NCI-H2029 (cell line): ENCODE measurements around the gene ANXA4.

Experiments used
- DNase-seq: peaks from one replicate; lab custom pipeline; 2025; lab: John Stamatoyannopoulos, UW

The ANXA4 gene

DNA sequence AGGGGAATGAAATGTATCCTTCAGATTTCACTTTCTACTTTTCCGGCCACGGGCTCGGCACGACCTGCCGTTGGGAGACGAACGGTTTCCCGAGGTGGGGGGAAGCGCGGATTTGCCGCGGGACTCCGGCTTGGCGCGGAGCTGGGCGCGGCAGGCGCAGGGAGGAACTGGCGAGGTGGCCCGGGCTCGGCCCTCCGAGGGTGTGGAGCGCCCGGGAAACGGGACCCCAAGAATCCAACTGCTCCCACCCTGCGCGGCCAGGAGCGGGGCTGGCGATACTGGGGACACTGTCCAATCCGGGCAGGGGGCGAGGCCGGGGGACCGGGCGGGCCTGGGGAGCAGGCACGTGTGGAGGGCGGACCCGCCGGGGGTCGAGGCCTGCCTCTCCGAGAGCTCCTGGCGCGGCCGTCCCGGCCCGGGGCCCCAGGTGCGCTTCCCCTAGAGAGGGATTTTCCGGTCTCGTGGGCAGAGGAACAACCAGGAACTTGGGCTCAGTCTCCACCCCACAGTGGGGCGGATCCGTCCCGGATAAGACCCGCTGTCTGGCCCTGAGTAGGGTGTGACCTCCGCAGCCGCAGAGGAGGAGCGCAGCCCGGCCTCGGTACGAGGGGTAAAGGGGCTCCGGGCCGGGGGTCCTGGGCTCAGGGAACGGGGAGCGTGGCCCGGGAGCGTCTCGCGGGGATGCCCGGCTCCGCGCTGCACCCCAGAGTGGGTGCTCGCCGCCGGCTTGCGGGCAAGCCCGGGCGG lies at the start of gene ANXA4:
Gene ANXA4 (plus strand): TSS at position 560 of the 747 bp plus-strand sequence. CDS start 39,432 bp downstream, outside the sequence.
- DNase-seq: peak; percentile 12

DNA sequence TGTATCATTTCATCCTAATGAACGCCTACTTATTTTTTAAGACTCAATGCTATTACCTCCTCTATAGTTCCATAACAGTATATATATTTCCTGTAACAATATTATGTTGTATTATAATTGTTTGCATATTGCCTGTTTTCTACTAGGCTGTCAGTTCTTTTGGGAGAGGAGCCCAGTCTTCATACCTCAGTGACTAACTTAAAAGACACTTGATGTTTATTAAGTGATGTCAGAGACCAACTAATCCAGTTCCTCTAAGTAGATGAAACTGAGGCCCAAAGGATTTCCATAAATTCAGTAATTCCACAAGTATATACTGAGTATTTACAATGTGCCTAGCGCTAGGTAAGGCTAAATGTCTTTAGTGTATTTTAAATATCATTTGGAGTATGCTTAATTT lies 49.5 kb upstream of the ANXA4 start:
- no peak for DNase-seq

GRCh38 chr2:69693059-69693774 lies 48.7 kb upstream of the ANXA4 start:
- DNase-seq: no peak

- DNase-seq: no peak
These were observed 48.0 kb upstream of the ANXA4 start for GRCh38 chr2:69693775-69694450.

DNA sequence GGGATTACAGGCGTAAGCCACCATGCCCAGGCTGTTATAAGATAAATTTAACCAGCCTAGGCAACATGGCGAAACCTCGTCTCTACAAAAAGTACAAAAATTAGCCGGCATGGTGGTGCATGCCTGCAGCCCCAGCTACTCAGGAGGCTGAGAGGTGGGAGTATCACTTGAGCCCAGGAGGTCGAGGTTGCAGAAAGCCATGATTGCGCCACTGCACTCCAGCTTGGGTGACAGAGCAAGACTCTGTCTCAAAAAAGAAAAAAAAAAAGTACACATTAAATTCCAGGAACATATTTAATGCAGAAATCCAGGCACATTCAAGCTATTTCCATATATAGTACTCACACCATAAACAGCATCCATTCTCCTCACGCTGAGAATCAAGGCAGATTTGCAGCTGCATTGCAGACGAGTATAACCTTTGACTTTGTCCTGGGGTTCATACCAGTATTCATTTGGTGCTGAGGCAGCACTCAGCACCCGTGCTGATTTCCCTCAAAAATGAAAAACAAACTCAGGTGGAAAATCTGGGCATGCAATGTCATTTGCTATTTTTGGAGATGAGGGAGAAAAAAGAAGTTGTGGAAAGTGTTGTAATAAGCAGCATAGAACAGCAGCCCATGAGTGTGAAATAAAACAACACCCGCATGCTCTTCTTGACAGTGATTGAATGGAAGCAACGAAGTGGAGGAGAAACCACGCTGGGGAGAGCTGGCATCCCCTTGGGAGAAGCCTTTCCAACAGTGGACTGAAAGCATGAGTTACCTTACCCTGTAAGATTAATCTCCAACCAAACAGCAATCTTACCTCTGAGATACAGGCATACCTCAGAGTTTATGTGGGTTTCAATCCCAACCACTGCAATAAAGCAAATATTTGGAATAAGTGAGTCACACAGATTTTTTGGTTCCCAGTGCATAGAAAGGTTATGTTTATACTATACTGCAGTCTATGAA lies 46.8 kb upstream of the ANXA4 start:
- no peak for DNase-seq

DNA sequence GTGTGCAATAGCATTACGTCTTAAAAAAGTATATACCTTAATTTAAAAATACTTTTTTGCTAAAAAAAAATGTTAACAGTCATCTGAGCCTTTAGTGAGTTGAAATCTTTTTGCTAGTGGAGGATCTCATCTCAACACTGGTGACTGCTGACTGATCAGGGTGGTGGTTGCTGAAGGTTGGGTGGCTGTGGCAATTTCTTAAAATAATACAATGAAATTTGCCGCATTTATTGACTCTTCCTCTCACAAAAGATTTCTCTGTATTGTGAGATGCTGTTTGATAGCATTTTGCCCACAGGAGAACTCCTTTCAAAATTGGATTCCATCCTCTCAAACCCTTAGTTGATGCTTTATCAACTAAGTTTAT lies 46.1 kb upstream of the ANXA4 start:
- DNase-seq: no peak

- no peak for DNase-seq
These were observed 41.6 kb upstream of the ANXA4 start for GRCh38 chr2:69700381-69700780.

DNA sequence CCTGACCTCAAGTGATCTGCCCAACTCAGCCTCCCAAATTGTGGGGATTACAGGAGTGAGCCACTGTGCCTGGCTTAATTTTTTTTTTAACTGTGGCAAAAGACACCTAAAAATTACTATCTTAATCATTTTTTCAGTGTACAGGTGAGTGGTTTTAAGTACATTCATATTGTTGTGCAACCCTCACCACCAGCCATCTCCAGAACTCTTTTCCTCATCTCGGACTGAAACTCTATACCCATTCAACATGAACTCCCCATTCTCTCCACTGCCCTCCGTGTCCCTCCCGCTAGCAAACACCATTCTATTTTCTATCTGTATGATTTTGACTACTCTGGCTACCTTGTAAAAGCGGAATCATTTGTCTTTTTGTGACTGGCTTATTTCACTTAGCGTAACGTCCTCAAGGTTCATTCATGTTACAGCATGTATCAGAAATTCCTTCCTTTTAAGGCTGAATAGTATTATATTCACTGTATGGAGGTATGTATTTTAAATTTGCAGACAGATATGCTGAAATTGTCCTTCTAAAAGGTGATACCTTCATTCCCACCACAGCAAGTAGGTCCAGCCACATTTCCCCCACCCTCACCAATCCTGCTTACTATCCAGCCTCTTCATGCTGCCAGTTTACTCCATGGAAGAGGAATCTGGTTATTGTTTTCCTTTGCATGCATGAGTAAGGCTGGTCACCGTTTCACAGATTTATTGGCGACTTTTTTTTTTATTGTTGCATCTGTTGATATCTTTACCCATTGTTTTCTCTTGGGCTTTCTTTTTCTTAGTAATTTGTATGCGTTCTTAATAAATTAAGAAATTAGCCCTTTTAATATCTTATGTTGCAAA lies 40.6 kb upstream of the ANXA4 start:
- DNase-seq: no peak

- no peak for DNase-seq
These were observed 38.7 kb upstream of the ANXA4 start for GRCh38 chr2:69703189-69703588.

DNA sequence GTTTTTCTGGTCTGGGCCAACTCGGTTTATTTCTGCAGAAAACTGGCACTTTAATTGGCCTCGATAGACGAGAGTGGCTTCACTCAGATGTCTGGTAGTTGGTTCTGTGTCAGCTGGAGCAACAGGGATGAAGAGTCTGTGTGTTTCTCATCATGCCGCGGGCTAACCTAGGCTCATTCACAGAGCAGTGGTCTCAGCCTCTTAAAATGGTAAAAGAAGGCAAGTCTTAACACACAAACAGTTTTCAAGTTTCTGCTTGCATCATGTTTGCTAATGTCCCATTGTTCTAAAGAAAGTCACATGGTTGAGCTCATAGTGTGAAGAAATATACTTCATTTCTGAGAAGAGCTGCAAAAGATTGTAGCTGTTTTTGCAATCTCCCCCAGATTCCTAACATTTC lies 37.5 kb upstream of the ANXA4 start:
- DNase-seq: no peak

DNA sequence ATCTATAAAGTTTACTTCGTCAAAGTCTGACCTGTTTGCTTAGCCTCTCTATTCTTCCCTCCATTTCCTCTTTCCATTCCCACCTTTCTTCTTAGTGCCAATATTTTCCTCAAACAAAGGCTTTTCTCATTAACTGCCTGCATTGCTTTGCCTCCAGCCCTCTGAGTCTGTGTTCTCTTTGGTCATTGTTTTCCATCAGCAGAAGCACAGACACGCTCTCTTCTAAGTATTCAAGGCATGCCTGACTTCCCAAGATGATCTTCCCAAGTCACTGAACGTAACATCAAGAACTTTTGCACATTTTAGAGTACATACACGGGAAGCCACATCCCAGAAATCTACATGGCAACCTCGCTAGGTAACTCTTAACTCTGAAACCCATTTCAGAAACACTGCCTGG lies 32.6 kb upstream of the ANXA4 start:
- DNase-seq: no peak

DNA sequence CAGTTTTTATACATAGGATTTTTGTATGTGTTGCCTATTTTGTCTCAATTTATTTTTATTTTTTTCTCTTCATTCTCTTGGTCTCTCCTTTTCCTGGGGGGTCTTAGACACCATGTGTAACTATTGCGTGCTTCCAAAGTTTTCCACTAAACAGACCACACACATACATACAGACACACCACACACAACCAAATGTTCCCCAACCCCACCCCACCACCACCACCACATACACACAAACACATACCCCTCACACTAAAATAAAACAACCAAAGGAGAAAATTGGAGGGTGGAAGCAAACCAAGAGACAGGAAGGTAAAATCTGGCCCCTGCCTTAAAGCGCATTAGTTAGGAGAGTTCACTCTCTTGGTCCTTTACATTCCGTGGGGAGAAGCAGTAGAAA lies 30.0 kb upstream of the ANXA4 start:
- no peak for DNase-seq

DNA sequence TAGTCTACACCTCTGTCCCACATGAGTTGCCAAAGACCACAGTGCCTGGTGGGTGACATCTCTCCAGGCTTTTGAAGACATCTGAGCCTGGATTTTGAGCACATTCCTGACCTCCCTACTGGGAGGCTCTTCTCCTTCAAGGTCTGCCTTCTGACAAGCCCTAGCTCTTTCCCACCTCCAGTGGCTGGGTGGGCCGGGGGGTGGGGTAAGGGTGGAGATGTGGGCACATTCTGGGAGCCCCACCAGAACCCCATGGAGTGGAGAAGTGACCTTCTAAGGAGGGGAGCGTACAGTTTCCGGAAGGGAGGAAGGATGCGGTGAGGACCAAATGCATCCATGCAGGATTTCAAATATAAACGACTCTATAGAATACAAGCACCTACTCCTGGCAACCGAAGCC lies 27.9 kb upstream of the ANXA4 start:
- DNase-seq: no peak

DNA sequence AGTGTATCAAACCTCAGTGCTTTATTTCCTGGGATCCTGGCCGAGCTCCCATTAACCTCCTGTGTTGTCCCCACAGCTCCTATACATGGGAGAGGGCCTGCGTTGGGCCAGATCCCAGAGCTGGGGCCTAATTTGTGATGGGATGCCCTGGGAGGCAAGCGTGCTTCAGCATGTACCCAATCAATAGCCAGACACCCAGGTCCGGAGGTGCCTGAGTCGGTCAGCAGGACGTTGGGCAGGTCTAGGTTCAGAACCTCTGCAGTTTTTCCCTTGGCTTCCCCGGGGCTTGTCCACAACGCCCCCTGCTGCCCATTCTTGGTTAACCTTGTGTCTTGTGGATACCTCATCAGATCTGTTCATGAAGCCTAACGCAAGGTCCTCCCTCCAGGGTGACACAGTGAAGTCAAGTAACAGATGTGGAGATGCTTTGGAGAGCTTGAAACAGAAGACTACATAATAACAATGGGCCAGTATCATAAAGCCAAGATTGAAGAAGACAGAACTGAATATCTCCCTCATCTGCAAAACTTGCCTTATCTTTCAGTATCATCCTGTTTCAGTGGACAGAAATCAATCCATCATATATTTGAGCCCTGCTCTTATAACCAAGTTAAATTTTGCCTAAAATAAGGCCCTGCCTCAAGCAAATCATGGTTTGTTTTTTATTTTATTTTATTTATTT lies 27.3 kb upstream of the ANXA4 start:
- DNase-seq: peak; percentile 55

DNA sequence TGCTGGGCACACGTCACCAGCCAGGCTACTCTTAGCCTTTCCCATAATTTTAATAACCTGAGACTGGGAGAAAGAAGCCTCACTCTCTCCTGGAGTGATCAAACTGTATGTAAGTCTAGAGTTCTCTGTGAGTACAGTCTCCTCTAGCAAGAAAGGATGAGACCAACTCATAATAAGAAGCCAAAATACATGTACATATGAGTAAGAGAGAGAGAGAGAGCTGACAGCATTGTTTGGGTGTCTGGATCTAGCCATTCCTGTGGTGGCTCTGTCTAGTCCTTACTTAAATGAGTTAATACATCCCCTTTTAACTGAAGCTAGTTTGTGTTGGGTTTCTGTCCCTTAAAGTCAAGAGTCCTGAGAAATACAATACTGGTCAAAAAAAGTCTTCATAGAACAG lies 26.0 kb upstream of the ANXA4 start:
- no peak for DNase-seq

DNA sequence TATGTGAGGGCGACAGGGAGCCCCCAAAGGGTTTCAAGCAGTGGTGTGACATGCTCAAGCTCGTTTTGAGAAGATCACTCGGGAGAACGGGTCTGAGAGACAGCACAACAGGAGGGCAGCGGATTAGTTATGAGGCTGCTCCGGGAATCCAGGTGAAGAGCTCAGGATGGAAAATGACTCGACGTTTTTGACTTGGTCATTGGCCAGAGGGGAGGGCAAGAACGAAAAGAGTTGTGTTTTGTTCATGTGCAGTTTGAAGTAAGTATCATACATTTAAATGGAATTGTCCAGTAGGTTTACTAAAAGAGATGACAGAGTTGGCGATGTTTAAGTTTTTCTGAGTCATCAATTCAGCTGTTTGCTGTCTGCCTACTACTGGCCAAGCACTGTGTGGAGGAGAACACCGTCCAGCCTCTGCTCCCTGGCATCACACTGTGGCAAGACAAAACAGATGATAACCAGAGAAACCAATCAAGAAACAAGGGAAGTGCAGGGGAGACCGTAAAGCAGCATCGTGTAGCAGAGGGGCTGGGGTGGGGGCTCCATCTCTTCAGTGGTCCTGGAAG lies 25.3 kb upstream of the ANXA4 start:
- DNase-seq: no peak

- DNase-seq: no peak
These were observed 24.7 kb upstream of the ANXA4 start for GRCh38 chr2:69717186-69717585.

DNA sequence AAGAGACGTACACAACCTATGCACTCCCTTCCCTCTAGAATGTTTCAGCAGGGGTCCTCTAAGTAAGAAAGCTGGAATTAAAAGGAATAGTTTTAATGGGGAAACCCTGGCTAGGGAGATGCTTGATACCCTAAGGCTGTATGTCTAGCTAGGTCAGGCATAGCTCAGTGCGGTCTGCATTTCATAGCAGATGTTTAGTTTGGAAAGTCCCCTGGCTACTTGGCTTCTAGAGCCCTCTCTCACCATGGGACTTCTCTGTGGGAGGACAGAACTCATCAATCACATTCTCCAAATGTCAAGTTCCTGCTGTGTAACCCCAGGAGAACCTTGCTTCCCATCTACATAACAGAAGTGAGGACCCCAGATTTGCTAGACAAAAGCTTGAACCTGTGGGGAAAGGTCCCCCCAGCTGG lies 24.1 kb upstream of the ANXA4 start:
- no peak for DNase-seq

DNA sequence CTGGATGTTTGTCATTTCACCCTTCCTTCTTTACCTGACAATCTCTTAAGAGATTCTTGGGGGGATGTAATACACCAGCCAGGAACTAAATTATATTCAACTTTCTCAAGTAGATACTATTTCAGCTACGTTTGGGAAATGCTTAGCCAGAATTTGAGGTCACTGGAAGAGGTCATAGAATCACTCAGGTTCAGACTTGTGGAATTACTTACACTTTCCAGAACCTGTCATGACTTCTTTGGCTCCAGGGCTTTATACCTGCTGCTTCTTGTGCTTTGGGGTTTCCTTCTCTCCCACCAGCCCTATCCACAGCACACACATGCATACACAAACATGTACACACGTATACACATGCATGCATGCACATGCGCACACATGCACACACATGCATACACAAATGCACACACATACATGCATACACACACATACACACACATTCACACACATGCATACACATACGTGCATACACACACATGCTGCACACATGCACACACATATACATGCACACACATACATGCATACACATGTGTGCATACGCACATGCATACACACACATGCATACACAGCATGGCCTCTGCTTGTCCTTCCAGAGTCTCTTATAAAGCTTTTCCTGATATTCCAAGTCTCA lies 23.5 kb upstream of the ANXA4 start:
- no peak for DNase-seq

DNA sequence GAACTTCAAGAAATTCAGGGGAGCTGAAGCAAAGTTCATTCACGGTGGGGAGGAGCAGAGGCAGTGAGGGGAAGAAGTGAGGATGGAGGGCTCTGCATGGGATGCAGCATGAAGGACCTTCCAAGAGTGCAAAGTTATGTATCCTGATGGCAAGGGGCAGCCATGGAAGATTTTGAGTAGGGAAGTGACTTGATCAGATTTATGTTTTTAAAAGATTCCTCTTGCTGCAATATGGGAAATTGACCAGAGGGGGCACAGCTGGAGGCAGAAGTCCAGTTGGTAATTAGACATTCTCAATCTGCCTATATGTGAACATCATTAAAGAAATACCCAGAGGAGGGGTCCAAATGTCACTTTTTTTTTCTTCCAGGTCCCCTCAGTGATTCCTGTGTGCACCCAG lies 21.5 kb upstream of the ANXA4 start:
- DNase-seq: no peak
